Inferior parietal cortex (tissue), 1 donor: Measurements from ENCODE around the gene XDH.

ENCODE experiments used
- DNase-seq: peaks from one replicate; pipeline ENCODE4 v3.0.0-alpha.2; 2016; ENCODE audit errors: extremely low spot score

XDH gene

GRCh38 chr2:31402388-31402787, 12.2 kb downstream of the XDH start:
- no peak for DNase-seq

GRCh38 chr2:31401580-31401979, 13.0 kb downstream of the XDH start:
- no peak for DNase-seq

- no peak for DNase-seq
Measured at GRCh38 chr2:31398881-31399280, 15.7 kb downstream of the XDH start.

GRCh38 chr2:31397094-31397493, 17.4 kb downstream of the XDH start:
- DNase-seq: no peak

- DNase-seq: no peak
Measured at GRCh38 chr2:31390324-31390723, 24.2 kb downstream of the XDH start.

GRCh38 chr2:31388736-31389135, 25.8 kb downstream of the XDH start:
- DNase-seq: no peak

GRCh38 chr2:31387850-31388249, 26.7 kb downstream of the XDH start:
- DNase-seq: no peak

- DNase-seq: no peak
Measured at GRCh38 chr2:31386648-31387047, 27.9 kb downstream of the XDH start.

GRCh38 chr2:31386172-31386571, 28.4 kb downstream of the XDH start:
- DNase-seq: no peak

- no peak for DNase-seq
Measured at GRCh38 chr2:31384771-31385276, 29.7 kb downstream of the XDH start.

- DNase-seq: no peak
Measured at GRCh38 chr2:31384351-31384750, 30.2 kb downstream of the XDH start.

GRCh38 chr2:31383471-31384153, 30.9 kb downstream of the XDH start:
- no peak for DNase-seq

GRCh38 chr2:31382452-31383120, 32.0 kb downstream of the XDH start:
- DNase-seq: no peak

- no peak for DNase-seq
Measured at GRCh38 chr2:31381601-31382000, 32.9 kb downstream of the XDH start.

GRCh38 chr2:31380243-31380642, 34.3 kb downstream of the XDH start:
- DNase-seq: no peak

GRCh38 chr2:31379747-31380146, 34.8 kb downstream of the XDH start:
- no peak for DNase-seq

GRCh38 chr2:31378791-31379501, 35.6 kb downstream of the XDH start:
- DNase-seq: no peak

- no peak for DNase-seq
Measured at GRCh38 chr2:31378389-31378788, 36.2 kb downstream of the XDH start.

GRCh38 chr2:31373127-31373526, 41.4 kb downstream of the XDH start:
- DNase-seq: no peak

- no peak for DNase-seq
Measured at GRCh38 chr2:31372097-31372496, 42.4 kb downstream of the XDH start.

- no peak for DNase-seq
Measured at GRCh38 chr2:31371691-31372090, 42.9 kb downstream of the XDH start.

- DNase-seq: no peak
Measured at GRCh38 chr2:31366733-31367132, 47.8 kb downstream of the XDH start.
